Germinal center (tissue), 1 donor: Measurements from ENCODE around the gene HABP2.

Experiments used
- DNase-seq: peaks from one replicate; pipeline ENCODE4 v3.0.0; 2012; ENCODE audit warnings: mixed read lengths, low spot score

The HABP2 gene

GRCh38 chr10:113631684-113632367 is 79.0 kb downstream of the HABP2 start:
- no peak for DNase-seq
